Kidney (tissue), 14 donors: ENCODE measurements around the gene TPPP3. TPM values are rescaled to one million over a fixed set of nuclear protein-coding genes. Genes with fewer than 3 reads are reported as not detected.

ENCODE experiments used
- DNase-seq, 5 donors: peaks; one replicate each; pipeline ENCODE4 v3.0.0-alpha.2; 2013 to 2020
- FAIRE-seq: peaks from 2 replicates; lab custom pipeline; 2012; peaks lifted over from hg19 to GRCh38; lab: Jason Lieb, UNC
- H3K27ac ChIP-seq, 2 donors: one replicate each; pipeline ENCODE4 v1.7.0; 2013; ENCODE audit warnings: low read depth in 2 of 2, low read length in 2 of 2, inconsistent platforms in 1 of 2
- H3K27me3 ChIP-seq: one replicate; pipeline ENCODE4 v1.7.1; 2013; ENCODE audit warnings: low read length, inconsistent platforms; ENCODE audit not compliant: control insufficient read depth, insufficient read depth
- H3K36me3 ChIP-seq, 3 donors: one replicate each; pipeline versions ENCODE4 v1.7.0 to v1.7.1; 2013; ENCODE audit warnings: low read length in 3 of 3, control low read depth in 1 of 3, inconsistent platforms in 1 of 3; ENCODE audit not compliant: insufficient read depth in 3 of 3, control insufficient read depth in 2 of 3
- H3K4me1 ChIP-seq, 3 donors: one replicate each; pipeline versions ENCODE4 v1.7.0 to v1.7.1; 2013; ENCODE audit warnings: low read length in 3 of 3, inconsistent platforms in 1 of 3, low read depth in 1 of 3; ENCODE audit not compliant: control insufficient read depth in 2 of 3, insufficient read depth in 2 of 3
- H3K4me3 ChIP-seq, 3 donors: one replicate each; pipeline versions ENCODE4 v1.7.0 to v1.8.1; 2013; ENCODE audit warnings: low read length in 3 of 3, control low read depth in 1 of 3, inconsistent platforms in 1 of 3
- H3K9ac ChIP-seq, 3 donors: one replicate each; pipeline versions ENCODE4 v1.7.0 to v1.7.1; 2013; ENCODE audit warnings: low read length in 3 of 3, control low read depth in 1 of 3, inconsistent platforms in 1 of 3
- H3K9me3 ChIP-seq, 3 donors: one replicate each; pipeline versions ENCODE4 v1.7.0 to v1.7.1; 2013; ENCODE audit warnings: low read length in 3 of 3, control low read depth in 1 of 3, inconsistent platforms in 1 of 3; ENCODE audit not compliant: control insufficient read depth in 2 of 3, insufficient read depth in 1 of 3
- CTCF ChIP-seq: IDR thresholded peaks from 3 replicates; pipeline ENCODE4 v1.5.1; 2012; ENCODE audit warnings: mild to moderate bottlenecking, moderate library complexity, borderline replicate concordance; ENCODE audit not compliant: insufficient read depth; ENCODE audit errors: extremely low read depth
- intact Hi-C: fragments of 100-400 bp; cut with DNase I; formaldehyde crosslinking; loops from one replicate; pipeline ENCODE4 v1.11.1; 2022
- polyA plus RNA-seq: library from polyadenylated mRNA; stranded (reverse); fragments of 350-450 nt; fragmentation: Illumina TruSeq; extraction: RNeasy Lipid Tissue Mini Kit (QIAGEN cat#74804); gene quantifications from one replicate; pipeline ENCODE4 v1.2.3, GENCODE V29; 2014; ENCODE audit warnings: low read depth, low replicate concordance; ENCODE audit not compliant: insufficient read depth
- total RNA-seq: library from RNA; stranded (reverse); fragmentation: NEBNext Ultra II Directional; extraction: Animal tissue kit (Norgen Biotek cat#: 25700); gene quantifications from one replicate; pipeline ENCODE4 v1.2.1, GENCODE V29; 2021
- donor health status: control.
- donor health status: control.
- donor health status: control.
- donor health status: control.
- donor health status: control.
- donor health status: DM: yes; HTN: yes; CAD: no.
- donor health status: Normal renal cell carcinoma (clear cell type).

The TPPP3 gene
- total and polyA plus RNA-seq, 2 donors from 2014 or later: 8.2 to 108 TPM

DNA sequence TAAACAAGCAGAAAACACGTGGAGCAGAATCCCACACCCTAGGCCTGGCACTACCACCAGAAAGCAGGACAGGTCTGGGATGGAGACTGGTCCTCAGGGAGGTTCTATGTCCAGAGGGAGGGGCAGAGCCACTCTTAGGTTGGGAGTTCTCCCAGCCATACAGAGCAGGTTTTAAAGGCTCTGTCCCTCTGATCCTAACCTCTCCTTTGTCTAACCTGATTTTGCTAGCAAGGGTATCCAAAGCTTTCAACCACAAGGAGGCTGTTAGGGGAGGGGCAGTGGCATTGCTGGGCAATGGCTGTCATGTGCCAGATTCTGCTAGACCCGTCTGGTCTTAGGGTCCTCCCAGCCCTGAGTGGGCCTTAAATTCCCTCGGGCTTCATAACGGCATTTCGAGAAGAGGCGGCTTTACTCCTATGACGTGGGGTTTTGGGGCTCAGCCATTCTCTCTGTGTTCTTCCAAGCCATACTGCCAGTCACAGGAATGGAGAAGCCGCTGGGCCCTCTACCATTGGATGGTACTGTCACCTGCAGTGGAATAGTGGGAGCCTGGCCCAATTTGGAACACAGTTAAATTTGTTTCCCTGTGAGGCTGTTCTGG lies 5.7 kb downstream of the TPPP3 start:
- H3K9ac ChIP-seq: no peak overlapping the region
- no peak overlapping the region for H3K27ac ChIP-seq
- no peak overlapping the region for H3K4me3 ChIP-seq
- H3K27me3 ChIP-seq: no peaks in the 10 kb centered on the region
- H3K9me3 ChIP-seq: no peaks in the 10 kb centered on the region
- no peak for TF ChIP-seq CTCF
- intact Hi-C loops: no loop called here
- DNase-seq: no peak
- no peak for FAIRE-seq
- peaks cover 0 to 2% (median 0%) of the 10 kb centered on the region in 3 donors for H3K4me1 ChIP-seq
- no peaks in the 10 kb centered on the region for H3K36me3 ChIP-seq

DNA sequence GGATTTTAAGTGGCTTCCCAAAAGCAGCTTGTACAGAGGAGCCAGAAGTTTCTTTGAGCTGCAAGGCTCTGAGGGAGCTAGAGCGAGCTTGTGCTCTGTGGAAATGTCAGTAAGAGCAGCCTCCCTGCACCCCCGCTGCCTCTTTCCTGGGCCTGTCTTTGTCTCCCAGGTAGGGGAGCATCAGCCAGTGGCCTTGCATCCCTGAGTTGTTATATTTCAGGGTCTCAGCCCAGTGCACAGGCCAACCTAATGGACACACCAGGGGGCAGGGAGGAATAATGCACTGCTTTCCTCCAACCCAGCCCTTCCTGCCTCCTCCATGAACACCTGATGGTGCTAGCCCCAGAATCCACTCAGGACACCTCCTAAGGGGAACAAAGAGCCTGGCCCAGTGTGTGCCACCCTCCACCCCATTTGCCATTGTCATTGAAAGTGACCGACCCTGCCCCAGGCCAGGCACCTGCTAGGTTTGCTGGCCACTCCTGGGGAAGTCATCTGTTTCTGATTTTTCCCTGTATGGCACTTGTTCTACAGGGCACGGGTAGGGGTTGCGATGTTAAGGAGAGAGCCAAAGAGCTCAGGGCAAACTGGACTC lies 6.3 kb downstream of the TPPP3 start:
- H3K27ac ChIP-seq: no peak overlapping the region
- TF ChIP-seq CTCF: no peak
- H3K4me3 ChIP-seq: no peak overlapping the region
- H3K27me3 ChIP-seq: no peaks in the 10 kb centered on the region
- H3K36me3 ChIP-seq: no peaks in the 10 kb centered on the region
- no peak for DNase-seq
- H3K4me1 ChIP-seq: peaks cover 0 to 2% (median 0%) of the 10 kb centered on the region in 3 donors
- no peak for FAIRE-seq
- intact Hi-C loops: no loop called here
- no peaks in the 10 kb centered on the region for H3K9me3 ChIP-seq
- H3K9ac ChIP-seq: no peak overlapping the region

DNA sequence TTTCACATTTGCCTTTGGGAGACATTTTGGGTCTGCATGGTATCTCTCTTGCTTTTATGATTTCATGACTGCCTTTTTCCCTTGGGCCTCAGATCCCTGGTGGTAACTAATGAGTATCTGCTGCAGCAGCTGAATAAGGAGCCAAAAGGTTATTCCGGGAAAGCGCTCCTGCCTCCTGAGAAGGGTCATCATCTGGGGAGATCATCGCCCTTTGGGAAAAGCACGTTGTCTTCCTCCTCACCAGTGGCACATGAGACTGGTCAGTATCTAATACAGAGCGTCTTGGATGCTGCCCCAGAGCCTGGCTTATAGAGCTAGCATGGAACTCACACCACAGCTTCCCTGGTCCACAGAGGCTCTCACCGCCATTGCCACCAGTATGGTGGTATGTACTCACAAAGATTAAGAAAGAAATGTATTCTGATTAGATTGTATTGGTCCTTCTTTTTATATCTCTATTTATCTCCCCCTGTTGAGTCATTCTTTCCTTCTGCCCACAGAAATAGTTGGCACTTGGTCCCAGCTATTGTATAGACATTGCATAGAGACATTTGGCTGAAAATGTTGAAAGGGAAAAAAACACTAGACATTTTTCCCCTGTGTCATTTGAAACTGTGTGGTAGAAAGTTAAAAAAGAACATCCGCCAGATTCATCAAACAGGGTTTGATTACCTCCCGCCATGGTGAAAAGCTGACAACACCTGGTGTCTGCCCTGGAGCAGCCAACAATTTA lies 8.4 kb downstream of the TPPP3 start:
- intact Hi-C loops: no loop called here
- Histone ChIP-seq H3K4me1 (no peaks in the 10 kb centered on the region), H3K27me3 (no peaks in the 10 kb centered on the region), H3K4me3 (no peak overlapping the region), H3K27ac (no peak overlapping the region), H3K36me3 (no peaks in the 10 kb centered on the region), H3K9me3 (no peaks in the 10 kb centered on the region), H3K9ac (no peak overlapping the region)
- TF ChIP-seq CTCF: no peak
- DNase-seq (no peak), FAIRE-seq (no peak)
